Skeletal muscle cell (primary cell): ENCODE data around the gene ACOT7.
"Not testable (repeated sequence)": the region's sequence is repeated elsewhere in the genome, so short reads cannot be mapped to it uniquely, and the experiment has no call there.

ENCODE experiments used
- DNase-seq: peaks from one replicate; pipeline ENCODE4 v3.0.0-alpha.2; 2010; ENCODE audit warnings: low read depth
- H3K4me3 ChIP-seq: 2 replicates; pipeline ENCODE4 v1.5.1; 2011; ENCODE audit warnings: low read depth, mild to moderate bottlenecking, control low read depth, low read length, moderate library complexity

ACOT7 gene

DNA sequence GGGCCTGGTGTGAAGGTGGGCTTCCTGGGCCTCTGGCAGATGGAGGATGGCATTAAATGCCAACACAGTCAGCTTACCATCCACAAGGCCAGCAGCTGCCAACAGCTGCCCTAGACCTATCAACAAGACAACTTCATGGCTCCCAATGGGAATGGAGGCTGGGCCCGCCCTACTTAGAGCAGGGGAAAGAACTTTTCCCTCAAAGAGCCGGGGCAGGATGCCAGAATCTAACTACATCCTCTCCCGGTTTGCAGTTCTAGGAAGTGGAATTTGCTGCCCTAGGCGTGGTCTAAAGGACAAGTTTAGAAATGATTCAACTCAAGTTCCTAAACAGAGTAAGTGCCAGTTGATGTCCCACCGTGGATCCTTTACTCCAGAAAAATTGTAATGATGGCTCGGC, 170.9 kb downstream of the ACOT7 start:
- no peak for DNase-seq
- H3K4me3 ChIP-seq, result no peak overlapping the region

DNA sequence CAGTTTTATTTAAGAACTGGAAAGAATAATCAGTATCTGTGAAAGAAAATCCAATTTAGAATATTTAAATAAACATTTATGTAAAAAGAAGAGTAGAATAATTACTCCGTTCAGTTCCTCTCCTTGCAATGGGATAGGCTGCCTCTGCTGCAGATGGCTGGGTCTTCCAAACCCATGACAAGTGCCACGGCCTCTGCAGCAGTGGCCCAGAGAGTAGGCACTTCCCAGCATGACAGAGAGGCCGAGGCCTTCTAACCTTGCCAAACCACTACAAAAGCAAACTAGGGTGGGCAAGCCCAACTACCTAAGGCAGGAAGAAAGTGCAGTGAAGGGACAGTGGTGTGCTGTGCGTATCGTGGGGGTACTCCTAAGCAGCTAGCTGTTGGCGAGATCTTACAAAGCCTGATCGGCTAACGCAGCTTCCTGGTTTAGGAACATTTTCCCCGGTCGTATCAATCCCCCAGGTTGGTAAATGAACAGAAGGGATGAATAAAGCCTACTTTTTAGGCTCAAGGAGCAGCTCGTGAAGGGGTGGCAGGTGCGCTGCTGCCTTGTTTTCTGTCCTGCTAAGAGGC, 172.3 kb downstream of the ACOT7 start:
- no peak for DNase-seq
- no peak overlapping the region for H3K4me3 ChIP-seq

DNA sequence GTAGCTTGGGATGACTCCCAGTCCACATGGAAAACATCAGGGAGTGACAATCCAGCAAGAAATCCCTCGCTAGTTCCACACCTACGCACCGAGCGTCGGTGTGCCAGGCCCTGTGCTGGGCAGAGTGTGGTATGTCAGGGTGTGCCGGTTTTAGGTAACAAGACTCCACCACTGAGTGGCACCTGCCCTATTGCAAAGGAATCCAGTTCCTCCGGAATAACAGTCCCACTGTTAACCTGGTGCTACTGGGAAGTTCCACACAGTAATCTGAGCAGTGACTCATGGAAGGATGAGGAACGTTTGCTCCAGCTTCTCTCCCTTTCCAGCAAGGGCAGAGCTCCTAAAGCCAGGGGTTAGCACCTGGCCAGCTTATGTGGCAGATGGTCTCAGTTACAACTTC, 173.3 kb downstream of the ACOT7 start:
- no peak overlapping the region for H3K4me3 ChIP-seq
- DNase-seq, result no peak

DNA sequence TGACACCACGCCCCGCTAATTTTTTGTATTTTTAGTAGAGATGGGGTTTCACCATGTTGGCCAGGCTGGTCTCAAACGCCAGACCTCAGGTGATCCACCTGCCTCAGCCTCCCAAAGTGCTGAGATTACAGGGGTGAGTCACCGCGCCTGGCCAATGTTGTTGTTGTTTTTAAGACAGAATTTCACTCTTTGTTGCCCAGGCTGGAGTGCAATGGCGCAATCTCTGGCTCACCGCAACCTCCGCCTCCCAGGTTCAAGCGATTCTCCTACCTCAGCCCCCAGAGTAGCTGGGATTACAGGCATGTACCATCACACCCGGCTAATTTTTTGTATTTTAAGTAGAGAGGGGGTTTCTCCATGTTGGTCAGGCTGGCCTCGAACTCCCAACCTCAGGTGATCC, 173.9 kb downstream of the ACOT7 start:
- not testable (repeated sequence) for H3K4me3 ChIP-seq, DNase-seq

DNA sequence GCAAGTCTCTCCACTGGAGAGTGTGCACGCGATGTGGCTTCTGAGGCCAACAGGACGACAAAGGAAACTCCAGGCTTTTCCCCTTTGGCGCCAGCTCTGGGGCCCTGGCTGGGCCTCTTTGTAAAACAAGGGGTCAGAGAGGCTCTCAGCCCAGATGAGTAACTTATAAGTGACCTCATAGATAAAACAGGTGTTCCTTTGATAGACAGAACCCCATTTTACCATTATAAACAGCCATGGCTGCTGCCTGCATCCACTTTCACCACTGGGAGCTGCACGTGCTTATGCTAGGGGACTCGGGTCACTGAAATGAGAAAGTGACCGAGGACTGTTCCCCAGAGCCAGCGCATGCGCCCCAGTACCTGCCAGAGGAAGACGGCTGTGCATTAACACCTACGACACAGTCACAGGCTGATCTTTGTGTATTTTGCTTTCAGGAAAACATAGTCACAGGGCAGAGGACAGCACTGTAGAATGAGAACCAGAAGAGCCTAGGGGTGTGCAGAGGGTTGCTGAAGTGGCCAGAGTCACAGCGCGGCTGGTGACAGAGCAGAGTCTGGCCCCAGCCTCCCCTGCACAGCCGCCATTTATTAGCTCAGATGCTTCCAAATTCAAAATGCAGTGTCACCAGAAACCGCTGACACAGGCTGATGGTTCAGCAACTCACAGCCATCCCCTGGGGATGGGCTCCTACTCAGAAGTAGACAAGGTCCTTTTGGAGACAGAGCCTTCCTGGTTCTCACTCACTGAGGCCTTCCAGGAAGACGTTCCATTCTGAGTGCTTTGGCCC, 175.0 kb downstream of the ACOT7 start:
- no peak overlapping the region for H3K4me3 ChIP-seq
- DNase-seq, result no peak
